Measurements from ENCODE around the gene TMEM253.

Gene TMEM253

GRCh38 chr14:21090940-21091663, 9.8 kb upstream of the TMEM253 start:
- no peak for DNase-seq

- DNase-seq: no peak
These were observed 9.0 kb upstream of the TMEM253 start for GRCh38 chr14:21091821-21092272.

GRCh38 chr14:21092273-21093011, 8.4 kb upstream of the TMEM253 start:
- peak; percentile 38 for DNase-seq

- no peak for DNase-seq
These were observed 7.8 kb upstream of the TMEM253 start for GRCh38 chr14:21093018-21093417.

GRCh38 chr14:21093769-21094681, 6.8 kb upstream of the TMEM253 start:
- DNase-seq: no peak

- DNase-seq: no peak
These were observed 5.2 kb upstream of the TMEM253 start for GRCh38 chr14:21095430-21096205.

GRCh38 chr14:21096438-21096837, 4.4 kb upstream of the TMEM253 start:
- no peak for DNase-seq

GRCh38 chr14:21096978-21097635, 3.8 kb upstream of the TMEM253 start:
- DNase-seq: no peak

GRCh38 chr14:21097636-21098075, 3.2 kb upstream of the TMEM253 start:
- no peak for DNase-seq

- DNase-seq: no peak
These were observed 2.6 kb upstream of the TMEM253 start, which contains the start of gene ZNF219 for GRCh38 chr14:21098076-21098891. ZNF219 (minus strand) TSS chr14:21098655; CDS start chr14:21093591, 5,064 bp downstream.

GRCh38 chr14:21098892-21099595, 1.8 kb upstream of the TMEM253 start:
- DNase-seq: no peak

- DNase-seq: no peak
These were observed 1.3 kb upstream of the TMEM253 start for GRCh38 chr14:21099596-21099985.

- DNase-seq: no peak
These were observed 1.0 kb downstream of the TMEM253 start for GRCh38 chr14:21101802-21102413.

GRCh38 chr14:21102521-21103410, 1.9 kb downstream of the TMEM253 start:
- no peak for DNase-seq

GRCh38 chr14:21103411-21103709, 2.5 kb downstream of the TMEM253 start:
- DNase-seq: no peak

GRCh38 chr14:21103710-21104447, 3.0 kb downstream of the TMEM253 start:
- DNase-seq: peak; percentile 92

- DNase-seq: peak; percentile 73
These were observed 3.7 kb downstream of the TMEM253 start for GRCh38 chr14:21104448-21105060.

- DNase-seq: no peak
These were observed 4.2 kb downstream of the TMEM253 start for GRCh38 chr14:21105095-21105494.
